ENCODE measurements around the gene DEDD2.

Gene DEDD2

DNA sequence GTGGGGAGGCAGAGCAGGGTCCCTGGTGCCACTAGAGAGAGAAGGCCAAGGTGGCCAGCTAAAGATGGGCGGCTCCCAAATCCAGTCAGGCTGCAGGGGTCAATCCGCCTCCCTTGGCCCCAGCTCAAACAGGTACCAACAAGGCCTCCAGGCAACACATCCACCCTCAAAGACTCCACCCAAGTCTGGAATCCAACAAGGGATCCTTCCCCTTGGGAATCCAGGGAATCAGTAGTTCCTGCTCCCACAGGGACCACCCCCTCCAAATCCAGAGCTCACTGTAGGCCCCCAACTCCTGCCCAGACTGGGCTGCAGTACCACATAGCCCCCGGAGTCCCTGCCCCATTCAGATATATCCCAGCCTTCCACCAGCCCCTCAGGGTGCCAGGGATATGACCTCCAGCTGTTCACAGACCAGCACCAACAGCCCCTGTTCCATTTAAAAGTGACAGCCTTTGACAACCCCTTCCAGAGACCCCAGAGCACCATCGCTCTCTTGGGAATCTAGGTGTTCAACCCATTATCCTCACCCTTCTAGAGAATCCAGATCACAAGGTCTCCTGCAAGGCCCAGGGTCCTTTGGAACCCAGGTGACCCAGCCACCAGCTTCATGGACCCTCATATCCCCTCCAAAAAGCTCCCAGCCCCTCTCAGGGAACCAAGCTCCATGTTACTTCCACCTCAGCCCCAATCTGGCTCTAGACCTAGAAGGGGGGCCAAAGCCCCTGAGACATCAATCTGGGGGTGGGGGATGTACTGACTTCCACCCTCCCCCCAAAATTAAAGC is 34.3 kb upstream of the DEDD2 start:
- ATAC-seq (no peak), DNase-seq (no peak)
- Mint-ChIP-seq H3K4me1 (peaks cover 37% of the 10 kb centered on the region), H3K27ac (peak overlapping the region; percentile 97), H3K9me3 (no peaks in the 10 kb centered on the region), H3K36me3 (ENCODE audit: low read depth) (peaks cover 19% of the 10 kb centered on the region), H3K27me3 (peaks cover 5% of the 10 kb centered on the region), H3K4me3 (peak overlapping the region; percentile 96)

DNA sequence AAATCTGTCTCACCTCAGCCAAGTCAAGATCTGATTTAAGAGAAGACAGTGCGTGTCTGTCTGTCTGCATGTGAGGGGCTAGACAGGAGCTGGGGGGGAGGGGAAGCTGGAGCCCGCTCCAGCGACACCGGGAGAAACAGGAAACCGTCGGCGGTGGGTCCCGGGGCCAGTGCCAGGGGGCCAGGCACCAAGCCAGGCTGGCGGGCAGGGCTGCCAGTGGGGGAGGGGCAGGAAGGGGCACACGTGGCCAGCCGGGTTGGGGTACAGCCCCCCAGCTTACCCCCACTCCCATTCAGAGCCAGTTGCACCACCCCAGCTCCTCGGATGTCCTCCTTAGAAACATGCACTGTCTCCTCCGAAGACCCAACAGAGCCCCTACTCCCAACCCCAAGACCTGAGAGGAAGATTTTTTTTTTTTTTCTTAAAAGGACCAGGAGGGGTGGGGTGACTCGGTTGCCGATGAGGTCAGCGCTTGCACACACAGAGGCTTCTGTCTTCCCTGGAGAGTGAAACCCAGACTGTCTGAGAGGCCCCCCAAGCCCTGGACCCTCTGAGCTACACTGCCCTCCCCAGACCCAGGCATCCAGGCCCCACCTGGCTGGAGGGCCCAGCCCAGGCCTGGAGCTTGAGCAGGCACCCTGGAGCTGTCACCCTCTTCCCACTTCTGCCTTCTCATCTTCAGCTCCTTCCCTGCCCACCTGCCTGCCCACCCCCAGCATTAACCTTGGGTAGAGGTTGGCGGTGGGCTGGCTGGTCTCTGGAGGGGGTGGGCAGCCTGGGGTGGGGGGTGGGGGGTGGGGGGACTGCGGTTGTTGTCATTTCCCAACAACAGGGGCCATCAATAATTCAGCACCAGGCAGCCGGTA is 33.4 kb upstream of the DEDD2 start:
- peak overlapping the region; percentile 97 for H3K27ac Mint-ChIP-seq
- H3K9me3 Mint-ChIP-seq, result no peaks in the 10 kb centered on the region
- ATAC-seq (peak; percentile 15), DNase-seq (peak; percentile 34)
- H3K36me3 Mint-ChIP-seq (ENCODE audit: low read depth), result peaks cover 19% of the 10 kb centered on the region
- H3K4me3 Mint-ChIP-seq, result peak overlapping the region; percentile 57
- peaks cover 39% of the 10 kb centered on the region for H3K4me1 Mint-ChIP-seq
- H3K27me3 Mint-ChIP-seq, result peaks cover under 1% of the 10 kb centered on the region

DNA sequence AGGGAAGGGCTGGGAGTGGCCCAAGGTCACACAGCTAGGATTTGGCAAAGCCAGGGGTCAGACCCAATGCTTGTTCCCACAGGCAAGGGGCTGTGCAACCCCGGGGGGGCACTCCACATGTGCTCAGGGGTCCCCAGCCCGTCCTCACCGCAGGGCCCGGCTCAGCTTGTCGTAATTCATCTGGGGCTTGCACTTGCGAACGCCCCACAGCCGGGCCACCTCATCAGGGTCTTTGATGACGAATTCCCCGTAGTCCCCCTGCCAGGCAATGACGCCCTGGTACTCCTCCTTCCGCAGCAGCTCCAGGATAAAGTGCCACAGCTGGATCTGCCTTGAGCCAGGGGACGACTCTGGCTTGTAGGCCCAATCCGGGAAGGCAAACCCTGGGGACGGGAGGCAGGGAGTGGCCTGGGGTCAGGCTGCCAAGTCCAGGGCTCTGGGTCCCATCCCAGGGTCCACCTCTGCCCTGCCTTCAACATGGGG is 32.7 kb upstream of the DEDD2 start:
- peaks cover 37% of the 10 kb centered on the region for H3K4me1 Mint-ChIP-seq
- H3K36me3 Mint-ChIP-seq (ENCODE audit: low read depth), result peaks cover 19% of the 10 kb centered on the region
- H3K27me3 Mint-ChIP-seq, result no peaks in the 10 kb centered on the region
- peak overlapping the region; percentile 57 for H3K4me3 Mint-ChIP-seq
- ATAC-seq, result no peak
- peak overlapping the region; percentile 71 for H3K27ac Mint-ChIP-seq
- DNase-seq, result no peak
- H3K9me3 Mint-ChIP-seq, result no peaks in the 10 kb centered on the region

DNA sequence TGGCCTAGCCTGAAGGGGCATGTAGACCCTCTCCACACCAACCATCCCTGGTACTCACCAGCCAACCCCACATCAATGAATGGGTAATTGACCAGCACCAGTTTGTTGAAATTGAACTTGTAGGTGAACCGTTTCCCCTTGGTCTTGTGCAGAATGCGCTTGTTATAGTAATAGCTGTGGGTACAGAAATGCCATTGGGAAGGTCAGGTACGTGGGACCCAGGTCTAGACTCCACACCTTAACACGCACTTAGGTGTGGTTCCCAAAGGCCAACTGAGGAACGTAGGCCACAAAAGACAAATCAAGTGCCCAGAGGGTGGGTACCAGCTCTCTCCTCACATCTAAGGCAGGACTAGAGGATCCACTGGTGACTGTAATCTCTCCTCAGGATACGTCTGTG is 32.3 kb upstream of the DEDD2 start:
- peaks cover 41% of the 10 kb centered on the region for H3K4me1 Mint-ChIP-seq
- no peak for DNase-seq
- H3K4me3 Mint-ChIP-seq, result no peak overlapping the region
- no peaks in the 10 kb centered on the region for H3K27me3 Mint-ChIP-seq
- H3K27ac Mint-ChIP-seq, result peak overlapping the region; percentile 71
- no peak for ATAC-seq
- H3K36me3 Mint-ChIP-seq (ENCODE audit: low read depth), result peaks cover 22% of the 10 kb centered on the region
- H3K9me3 Mint-ChIP-seq, result no peaks in the 10 kb centered on the region

DNA sequence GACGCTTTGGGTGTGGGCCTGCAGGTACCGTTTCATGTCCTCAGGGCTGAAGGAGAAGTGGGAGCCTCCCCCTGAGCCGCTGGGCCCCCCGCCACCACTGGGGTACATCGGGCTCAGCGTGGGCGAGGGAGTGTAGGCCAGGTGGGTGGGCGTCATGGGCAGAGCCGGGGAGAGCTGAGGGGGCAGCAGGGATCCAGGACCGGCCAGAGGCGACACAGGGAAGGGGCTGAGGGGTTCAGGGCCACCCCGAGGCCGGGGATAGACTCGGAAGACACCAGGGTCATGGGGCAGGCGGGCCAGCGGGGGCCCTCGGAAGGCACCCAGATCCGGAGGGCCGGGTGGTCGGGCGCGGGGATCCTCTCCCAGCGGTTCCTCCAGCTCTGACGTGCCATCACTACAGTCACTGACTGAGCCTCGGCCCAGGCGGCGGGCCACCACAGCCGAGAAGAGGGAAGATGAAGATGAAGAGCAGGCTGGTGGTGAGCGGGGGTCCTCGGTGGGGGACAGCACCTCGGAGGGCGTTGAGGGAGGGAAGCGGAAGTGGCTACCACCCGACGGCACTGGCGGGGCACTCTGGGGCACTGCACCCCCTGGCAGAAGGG is 31.8 kb upstream of the DEDD2 start:
- H3K4me1 Mint-ChIP-seq, result peaks cover 44% of the 10 kb centered on the region
- H3K4me3 Mint-ChIP-seq, result no peak overlapping the region
- H3K36me3 Mint-ChIP-seq (ENCODE audit: low read depth), result peaks cover 22% of the 10 kb centered on the region

DNA sequence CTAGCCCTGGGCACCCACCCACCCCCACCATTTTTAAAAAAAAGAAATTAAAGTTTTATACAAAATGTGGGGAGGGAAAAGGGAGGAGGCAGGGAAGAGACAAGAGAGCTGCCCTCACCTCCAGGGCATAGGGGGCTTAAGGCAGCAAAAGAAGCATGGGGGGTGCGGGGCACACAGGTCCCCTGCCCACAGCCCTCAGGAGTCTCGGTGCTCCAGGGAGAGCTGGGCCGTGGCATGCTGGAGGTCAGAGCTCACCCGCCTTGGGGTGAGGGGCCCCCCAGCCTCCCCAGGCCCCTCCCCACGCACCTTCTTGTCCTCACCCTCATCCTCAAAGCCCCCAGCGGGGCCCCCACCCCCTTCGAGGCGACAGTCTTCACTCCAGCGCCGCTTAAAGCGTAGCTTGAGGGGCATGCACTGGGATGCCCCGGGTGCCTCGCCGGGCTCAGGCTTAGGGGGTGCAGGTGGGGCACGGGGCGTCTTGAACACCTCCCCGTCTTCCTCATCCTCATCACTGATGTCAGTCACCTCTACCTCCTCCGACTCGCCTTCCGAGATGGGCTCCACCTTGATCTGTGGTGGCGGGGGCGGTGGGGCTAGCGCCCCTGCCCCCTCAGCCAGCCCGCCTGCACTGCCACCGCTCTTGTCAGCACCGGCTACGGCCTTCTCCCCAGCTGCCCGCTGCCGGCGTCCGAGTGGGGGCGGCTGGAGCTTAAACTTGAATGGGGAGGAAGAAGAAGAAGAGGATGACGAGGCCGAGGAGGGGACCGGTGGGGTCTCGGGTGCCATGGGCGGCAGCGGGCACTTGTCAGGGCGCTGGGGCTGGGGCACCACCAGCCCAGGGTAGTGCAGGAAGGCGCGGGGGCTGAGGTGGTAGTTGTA is 31.0 kb upstream of the DEDD2 start:
- Mint-ChIP-seq H3K36me3 (ENCODE audit: low read depth) (peaks cover 23% of the 10 kb centered on the region), H3K4me1 (peaks cover 44% of the 10 kb centered on the region), H3K27me3 (no peaks in the 10 kb centered on the region), H3K27ac (no peak overlapping the region), H3K9me3 (no peaks in the 10 kb centered on the region), H3K4me3 (no peak overlapping the region)
- ATAC-seq (no peak), DNase-seq (no peak)

More for the DNA sequence above, 31.8 kb upstream of the DEDD2 start:
- DNase-seq (no peak), ATAC-seq (no peak)
- Mint-ChIP-seq H3K27me3 (no peaks in the 10 kb centered on the region), H3K27ac (no peak overlapping the region), H3K9me3 (no peaks in the 10 kb centered on the region)

DNA sequence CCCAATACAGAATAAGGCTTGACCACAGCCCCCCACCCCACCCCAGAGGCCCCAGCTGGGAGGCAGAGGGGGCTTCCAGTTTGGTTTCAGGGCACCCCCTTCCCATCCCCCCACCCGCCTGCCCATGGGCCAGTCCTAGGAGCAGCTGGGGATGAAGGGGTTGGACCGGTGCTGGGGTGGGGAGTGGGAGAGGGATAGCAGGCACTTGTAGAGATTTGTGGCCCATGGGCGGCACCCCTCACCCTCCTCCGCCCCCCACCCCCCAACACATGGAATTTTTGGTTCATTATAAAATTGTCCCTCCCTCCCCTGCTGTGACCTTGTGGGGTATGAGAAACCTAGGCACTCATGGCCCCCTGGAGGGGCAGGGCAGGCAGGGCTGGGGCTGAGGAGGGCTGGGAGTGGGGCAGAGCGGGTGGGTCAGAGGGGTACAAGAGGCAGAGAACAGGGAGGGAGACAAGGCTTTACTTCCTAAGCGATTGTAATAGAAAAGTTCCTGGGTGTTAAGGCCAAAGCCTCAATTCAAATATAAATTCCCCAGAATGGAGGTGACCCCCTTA is 30.2 kb upstream of the DEDD2 start:
- Mint-ChIP-seq H3K36me3 (ENCODE audit: low read depth) (peaks cover 24% of the 10 kb centered on the region), H3K27me3 (no peaks in the 10 kb centered on the region), H3K9me3 (no peaks in the 10 kb centered on the region), H3K4me1 (peaks cover 50% of the 10 kb centered on the region), H3K4me3 (no peak overlapping the region), H3K27ac (no peak overlapping the region)
- ATAC-seq (no peak), DNase-seq (no peak)

DNA sequence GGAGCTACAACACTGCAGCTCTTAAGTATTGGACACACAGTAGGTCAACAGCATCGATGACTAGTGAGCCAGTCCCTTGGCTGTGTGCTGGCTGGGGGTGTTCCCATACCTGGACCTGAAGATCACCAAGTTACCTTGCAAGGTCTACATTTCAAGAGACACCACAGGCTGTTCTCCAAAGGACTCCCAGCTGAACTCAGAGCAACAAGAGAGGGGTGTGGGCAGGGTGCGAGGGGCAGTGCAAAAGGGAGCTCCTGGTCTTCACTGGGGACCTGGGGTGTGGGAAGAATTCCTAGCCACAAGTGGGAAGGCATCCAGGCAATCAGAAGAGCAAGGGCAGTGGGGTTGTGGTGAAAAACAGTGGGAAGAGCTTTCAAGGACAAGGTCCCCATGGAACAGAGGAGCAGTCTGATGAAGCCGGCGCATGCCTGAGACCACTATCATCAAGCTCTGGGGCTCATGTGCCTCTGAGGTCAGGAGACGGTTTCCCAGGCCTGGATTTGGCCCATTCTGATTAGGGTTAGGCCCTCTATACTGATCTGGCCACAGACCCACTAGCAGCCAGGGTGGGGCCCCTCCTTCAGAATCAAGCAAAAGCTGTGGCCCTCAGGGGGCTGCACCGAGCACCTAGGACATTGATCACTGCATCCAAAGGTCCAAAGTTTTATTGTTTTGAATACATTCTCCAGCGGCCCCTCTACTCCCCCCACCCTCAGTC is 29.6 kb upstream of the DEDD2 start:
- H3K27me3 Mint-ChIP-seq, result no peaks in the 10 kb centered on the region
- H3K27ac Mint-ChIP-seq, result peak overlapping the region; percentile 57
- peaks cover 22% of the 10 kb centered on the region for H3K36me3 Mint-ChIP-seq (ENCODE audit: low read depth)
- H3K4me1 Mint-ChIP-seq, result peaks cover 47% of the 10 kb centered on the region
- DNase-seq (no peak), ATAC-seq (no peak)
- H3K4me3 Mint-ChIP-seq, result no peak overlapping the region
- H3K9me3 Mint-ChIP-seq, result no peaks in the 10 kb centered on the region

DNA sequence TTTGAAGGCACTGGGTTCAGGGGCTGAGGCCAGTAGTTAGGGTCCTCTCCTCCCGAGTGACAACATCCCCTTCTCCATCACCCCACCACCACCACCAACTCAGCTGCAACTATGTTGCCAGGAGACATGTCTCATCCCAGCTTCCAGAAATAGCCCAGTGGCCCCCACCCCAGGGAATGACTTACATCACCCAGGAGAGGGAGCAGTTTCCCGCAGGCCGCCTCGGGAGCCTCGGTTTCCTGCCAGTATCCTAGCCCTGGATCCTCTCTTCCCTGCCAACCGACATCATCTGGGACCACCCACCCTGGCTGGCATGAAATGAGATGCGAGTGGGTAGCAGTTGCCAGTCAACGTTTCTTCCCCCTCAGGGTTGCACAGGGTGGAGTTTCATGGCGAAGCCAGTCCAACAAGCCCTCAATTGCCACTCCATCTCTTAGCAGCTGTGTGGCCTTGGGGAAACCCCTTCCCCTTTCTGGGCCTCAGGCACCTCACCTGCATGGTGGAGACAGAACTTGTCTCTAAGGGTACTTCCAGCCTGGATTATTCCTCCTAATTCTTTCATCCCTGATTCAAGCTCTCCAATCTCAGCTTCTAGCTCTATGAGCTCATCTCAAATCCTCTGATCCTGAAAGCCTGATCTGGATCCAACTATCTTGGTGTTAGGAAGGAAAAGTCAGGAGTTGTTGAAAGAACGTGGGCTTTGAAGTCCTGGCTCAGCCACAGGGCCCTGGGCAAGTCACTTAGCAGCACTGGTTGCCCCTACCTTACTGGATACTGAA is 28.9 kb upstream of the DEDD2 start:
- H3K4me1 Mint-ChIP-seq, result peaks cover 44% of the 10 kb centered on the region
- H3K9me3 Mint-ChIP-seq, result no peaks in the 10 kb centered on the region
- no peak overlapping the region for H3K4me3 Mint-ChIP-seq
- H3K27ac Mint-ChIP-seq, result peak overlapping the region; percentile 37
- H3K36me3 Mint-ChIP-seq (ENCODE audit: low read depth), result peaks cover 18% of the 10 kb centered on the region
- DNase-seq, result no peak
- H3K27me3 Mint-ChIP-seq, result no peaks in the 10 kb centered on the region
- no peak for ATAC-seq

DNA sequence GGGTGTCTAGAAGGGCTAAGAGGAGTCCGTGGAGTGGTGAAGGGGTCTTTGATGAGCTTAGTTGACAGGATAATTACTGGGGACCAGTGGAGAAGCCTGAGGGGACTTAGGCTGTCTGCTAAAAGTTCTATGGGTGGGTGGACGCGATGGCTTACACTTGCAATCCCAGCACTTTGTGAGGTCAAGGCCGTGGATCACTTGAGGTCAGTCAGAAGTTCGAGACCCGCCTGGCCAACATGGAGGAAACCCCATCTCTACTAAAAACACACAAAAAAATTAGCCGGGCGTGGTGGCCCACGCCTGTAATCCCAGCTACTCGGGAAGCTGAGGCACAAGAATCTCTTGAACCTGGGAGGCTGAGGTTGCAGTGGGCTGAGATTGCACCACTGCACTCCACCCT is 27.8 kb upstream of the DEDD2 start:
- no peaks in the 10 kb centered on the region for H3K27me3 Mint-ChIP-seq
- H3K4me3 Mint-ChIP-seq, result peak overlapping the region; percentile 92
- H3K4me1 Mint-ChIP-seq, result peaks cover 47% of the 10 kb centered on the region
- no peaks in the 10 kb centered on the region for H3K9me3 Mint-ChIP-seq
- H3K27ac Mint-ChIP-seq, result peak overlapping the region; percentile 99
- ATAC-seq (no peak), DNase-seq (no peak)
- peaks cover 23% of the 10 kb centered on the region for H3K36me3 Mint-ChIP-seq (ENCODE audit: low read depth)

DNA sequence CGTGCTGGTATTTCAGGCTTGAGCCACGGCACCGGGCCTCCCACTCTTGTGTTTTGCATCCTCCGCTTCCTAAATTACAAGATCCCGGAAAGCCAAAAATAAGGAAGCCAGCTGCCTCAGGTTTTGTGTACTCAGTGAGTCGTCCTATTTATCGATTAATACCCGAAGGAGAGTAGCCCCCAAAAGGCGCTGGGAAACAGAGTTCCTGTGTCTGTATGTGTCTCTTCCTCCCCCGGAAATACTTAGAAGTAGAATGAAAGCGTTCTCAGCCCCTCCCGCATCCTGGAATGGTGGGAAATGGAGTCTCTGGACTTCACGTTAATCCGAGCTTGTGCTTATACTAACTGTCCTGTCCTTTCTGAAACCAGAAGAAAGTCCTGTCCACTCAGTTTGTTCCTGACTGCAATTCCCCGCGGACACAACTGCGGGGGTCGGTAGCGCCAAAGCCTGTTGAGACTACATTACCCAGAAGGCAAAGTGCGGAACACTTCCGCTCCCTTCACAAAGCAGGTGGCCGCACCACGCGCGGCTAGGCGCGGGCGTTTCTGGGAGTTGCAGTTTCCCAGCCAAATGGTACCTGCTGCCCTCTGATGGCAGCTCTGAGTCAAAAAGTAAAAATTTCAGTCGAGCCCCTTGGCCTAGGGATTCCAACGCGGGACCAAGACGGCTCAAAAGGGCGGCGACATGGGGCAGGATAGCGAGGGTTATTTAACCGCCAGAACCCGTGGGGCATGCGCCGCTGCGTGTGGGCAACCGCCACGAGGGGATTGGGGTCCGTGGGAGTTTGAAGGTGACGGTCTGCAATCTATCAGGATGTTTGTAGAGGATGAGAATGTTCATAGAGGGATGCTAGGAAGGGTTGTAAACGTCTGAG is 27.1 kb upstream of the DEDD2 start:
- ATAC-seq (peak; percentile 39), DNase-seq (peak; percentile 91)
- Mint-ChIP-seq H3K4me3 (peak overlapping the region; percentile 92), H3K27ac (peak overlapping the region; percentile 99), H3K27me3 (no peaks in the 10 kb centered on the region), H3K4me1 (peaks cover 50% of the 10 kb centered on the region), H3K9me3 (no peaks in the 10 kb centered on the region), H3K36me3 (ENCODE audit: low read depth) (peaks cover 25% of the 10 kb centered on the region)
